GM12864 (cell line): ENCODE results near the gene KEL.

Experiments
- DNase-seq: peaks from one replicate; pipeline ENCODE4 v3.0.0-alpha.2; 2011; ENCODE audit warnings: low read depth
- H3K4me3 ChIP-seq: 2 replicates; pipeline ENCODE4 v1.5.1; 2011; ENCODE audit warnings: mild to moderate bottlenecking, low read depth, low read length, control low read depth
- CTCF ChIP-seq: IDR thresholded peaks from 2 replicates; pipeline ENCODE4 v1.5.1; 2011; ENCODE audit warnings: low read depth, mild to moderate bottlenecking, moderate library complexity, low read length, control low read depth, inconsistent platforms; ENCODE audit errors: missing control alignments

KEL gene

GRCh38 chr7:142954680-142955268 is 7.4 kb downstream of the KEL start:
- H3K4me3 ChIP-seq = no peak overlapping the region
- DNase-seq = no peak
- TF ChIP-seq CTCF = no peak

GRCh38 chr7:142950235-142950634 is 11.9 kb downstream of the KEL start:
- TF ChIP-seq CTCF = no peak
- no peak overlapping the region for H3K4me3 ChIP-seq
- DNase-seq = no peak

- H3K4me3 ChIP-seq = no peak overlapping the region
- no peak for DNase-seq
- no peak for TF ChIP-seq CTCF
Observed at GRCh38 chr7:142948603-142949002, 13.6 kb downstream of the KEL start.

GRCh38 chr7:142945001-142945400 is 17.2 kb downstream of the KEL start:
- H3K4me3 ChIP-seq = no peak overlapping the region
- no peak for DNase-seq
- TF ChIP-seq CTCF = no peak

- TF ChIP-seq CTCF = no peak
- DNase-seq = no peak
Observed at GRCh38 chr7:142943706-142944268, 18.4 kb downstream of the KEL start.

GRCh38 chr7:142942746-142943145 is 19.4 kb downstream of the KEL start:
- no peak for TF ChIP-seq CTCF

More at GRCh38 chr7:142943706-142944268, 18.4 kb downstream of the KEL start:
- no peak overlapping the region for H3K4me3 ChIP-seq

GRCh38 chr7:142941541-142941940 is 20.6 kb downstream of the KEL start:
- no peak overlapping the region for H3K4me3 ChIP-seq
- TF ChIP-seq CTCF = no peak
- no peak for DNase-seq

More at GRCh38 chr7:142942746-142943145, 19.4 kb downstream of the KEL start:
- H3K4me3 ChIP-seq = no peak overlapping the region
- no peak for DNase-seq
